Tibial nerve (tissue), 4 donors: ENCODE data around the gene RRP1B. TPM values are rescaled to one million over a fixed set of nuclear protein-coding genes. Genes with fewer than 3 reads are reported as not detected.

Experiments
- DNase-seq, 2 donors: peaks; one replicate each; pipeline ENCODE4 v3.0.0-alpha.2; 2019; ENCODE audit warnings: low spot score in 2 of 2
- H3K27ac ChIP-seq, 4 donors: fragments of 200-600 bp; sonication (generic) in 3 of 4; one replicate each; pipeline ENCODE4 v1.5.1; 2017 to 2019; ENCODE audit warnings: mild to moderate bottlenecking in 1 of 4
- H3K27me3 ChIP-seq, 2 donors: fragments of 200-600 bp; sonication (generic) in 1 of 2; one replicate each; pipeline versions ENCODE4 v1.5.1 to v1.6.0; 2017 to 2019
- H3K36me3 ChIP-seq, 3 donors: fragments of 200-600 bp; sonication (generic); one replicate each; pipeline ENCODE4 v1.5.1; 2018 to 2019
- H3K4me1 ChIP-seq, 4 donors: fragments of 200-600 bp; sonication (generic) in 3 of 4; one replicate each; pipeline ENCODE4 v1.5.1; 2017 to 2019
- H3K4me3 ChIP-seq, 4 donors: fragments of 200-600 bp; sonication (generic) in 3 of 4; one replicate each; pipeline ENCODE4 v1.5.1; 2017 to 2019; ENCODE audit warnings: mild to moderate bottlenecking in 1 of 4, moderate library complexity in 1 of 4
- H3K9me3 ChIP-seq, 4 donors: fragments of 200-600 bp; sonication (generic) in 3 of 4; one replicate each; pipeline ENCODE4 v1.5.1; 2017 to 2019
- CTCF ChIP-seq, 5 experiments: fragments of 200-600 bp in 3 of 5; fragments of 450-650 bp in 2 of 5; sonication (generic) in 3 of 5; IDR thresholded peaks; one replicate each; pipeline ENCODE4 v1.5.1; 2016 to 2019; ENCODE audit warnings: antibody characterized with exemption in 5 of 5, mild to moderate bottlenecking in 3 of 5, moderate library complexity in 2 of 5
- EP300 ChIP-seq, 2 donors: sonication (generic); formaldehyde crosslinking; IDR thresholded peaks; one replicate each; pipeline ENCODE4 v1.6.1; 2017; ENCODE audit warnings: antibody characterized with exemption in 2 of 2, mild to moderate bottlenecking in 1 of 2
- POLR2A ChIP-seq, 2 donors: fragments of 450-650 bp; IDR thresholded peaks; one replicate each; pipeline ENCODE4 v1.6.1; 2017; ENCODE audit warnings: antibody characterized with exemption in 2 of 2, mild to moderate bottlenecking in 2 of 2, moderate library complexity in 2 of 2
- WGBS, 2 donors: methylation state at CpG; one replicate each; pipeline ENCODE4 v1.1.5; 2018; 5-methylcytosine and 5-hydroxymethylcytosine counted together
- total RNA-seq, 4 donors: library from RNA; depleted of rRNA; stranded (reverse); fragments of >200 nt; gene quantifications; one replicate each; pipeline ENCODE4 v1.1.0, GENCODE V29; 2016

Gene RRP1B
- total RNA-seq, 4 donors from 2014 or later = 21.4 to 29.4 (median 25.5) TPM

- WGBS, 2 donors = 47 to 61% methylated on average over 3 of the region's 3 CpGs
- Histone ChIP-seq H3K27ac (no peak overlapping the region), H3K27me3 (no peaks in the 10 kb centered on the region), H3K9me3 (peaks cover 0 to 12% (median 0%) of the 10 kb centered on the region in 4 donors), H3K4me3 (no peak overlapping the region), H3K36me3 (peaks cover 0 to 22% (median 0%) of the 10 kb centered on the region in 3 donors), H3K4me1 (no peaks in the 10 kb centered on the region)
- TF ChIP-seq CTCF (IDR thresholded peaks at IDR 0.05) = no peak
- no peak for TF ChIP-seq POLR2A (IDR thresholded peaks at IDR 0.05)
- no peak for TF ChIP-seq EP300 (IDR thresholded peaks at IDR 0.05)
- DNase-seq = no peak
Measured at GRCh38 chr21:43626390-43626789, 33.0 kb upstream of the RRP1B start.

DNA sequence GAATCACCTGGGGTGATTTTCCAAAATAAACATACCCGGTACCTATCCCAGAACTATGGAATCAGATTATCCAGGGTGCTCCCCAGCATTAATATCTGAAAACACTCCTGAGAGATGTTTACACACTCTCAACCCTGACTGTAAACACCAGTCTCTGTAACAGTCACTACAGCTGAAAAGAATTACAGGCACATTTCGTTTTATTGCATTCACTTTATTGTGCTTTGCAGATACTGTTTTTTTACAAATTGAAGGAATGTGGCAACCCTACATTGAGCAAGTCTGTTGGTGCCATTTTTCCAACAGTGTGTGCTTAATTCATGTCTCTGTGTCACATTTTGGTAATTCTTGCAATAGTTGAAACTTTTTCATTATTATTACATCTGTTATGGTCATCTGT is 31.8 kb upstream of the RRP1B start:
- WGBS, 2 donors = 88 to 89% methylated on average over 2 of the region's 2 CpGs
- no peak for DNase-seq
- Histone ChIP-seq H3K27me3 (no peaks in the 10 kb centered on the region), H3K4me1 (no peaks in the 10 kb centered on the region), H3K4me3 (no peak overlapping the region), H3K9me3 (peaks cover 0 to 12% (median 0%) of the 10 kb centered on the region in 4 donors), H3K27ac (no peak overlapping the region), H3K36me3 (peaks cover 0 to 22% (median 0%) of the 10 kb centered on the region in 3 donors)
- no peak for TF ChIP-seq POLR2A (IDR thresholded peaks at IDR 0.05)
- TF ChIP-seq EP300 (IDR thresholded peaks at IDR 0.05) = no peak
- TF ChIP-seq CTCF (IDR thresholded peaks at IDR 0.05) = no peak

- Histone ChIP-seq H3K36me3 (peaks cover 0 to 22% (median 0%) of the 10 kb centered on the region in 3 donors), H3K27ac (no peak overlapping the region), H3K27me3 (no peaks in the 10 kb centered on the region), H3K4me3 (no peak overlapping the region), H3K9me3 (peaks cover 0 to 12% (median 0%) of the 10 kb centered on the region in 4 donors), H3K4me1 (no peaks in the 10 kb centered on the region)
- no peak for DNase-seq
- TF ChIP-seq CTCF (IDR thresholded peaks at IDR 0.05) (no peak), EP300 (IDR thresholded peaks at IDR 0.05) (no peak), POLR2A (IDR thresholded peaks at IDR 0.05) (no peak)
- WGBS, 2 donors = 84 to 94% methylated on average over 14 of the region's 14 CpGs
Measured at GRCh38 chr21:43631411-43632107, 27.8 kb upstream of the RRP1B start.

DNA sequence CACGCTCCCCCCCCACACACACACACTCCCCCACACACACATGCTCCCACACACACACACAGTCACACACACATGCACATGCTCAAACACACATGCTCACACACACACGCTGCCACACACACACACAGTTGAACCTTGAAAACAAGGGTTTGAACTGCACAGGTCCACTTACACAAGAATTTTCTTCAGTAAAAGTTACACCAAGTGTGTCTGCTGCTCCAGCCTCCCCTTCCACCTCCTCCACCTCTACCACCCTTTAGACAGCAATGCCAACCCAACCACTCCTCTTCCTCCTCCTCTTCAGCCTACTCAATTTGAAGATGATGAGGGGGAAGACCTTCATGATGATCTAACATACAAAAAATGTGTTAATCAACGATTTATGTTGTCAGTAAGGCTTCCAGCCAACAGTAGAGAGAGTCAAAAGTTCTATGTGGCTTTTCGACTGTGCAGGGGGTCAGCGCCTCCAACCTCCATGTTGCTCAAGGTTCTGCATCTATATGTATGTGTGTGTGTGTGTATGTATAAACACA is 26.9 kb upstream of the RRP1B start:
- Histone ChIP-seq H3K27me3 (no peaks in the 10 kb centered on the region), H3K9me3 (peaks cover 0 to 12% (median 0%) of the 10 kb centered on the region in 4 donors), H3K36me3 (peaks cover 0 to 22% (median 0%) of the 10 kb centered on the region in 3 donors), H3K4me1 (no peaks in the 10 kb centered on the region), H3K27ac (no peak overlapping the region), H3K4me3 (no peak overlapping the region)
- TF ChIP-seq POLR2A (IDR thresholded peaks at IDR 0.05) = no peak
- TF ChIP-seq CTCF (IDR thresholded peaks at IDR 0.05) = no peak
- no peak for TF ChIP-seq EP300 (IDR thresholded peaks at IDR 0.05)
- DNase-seq = no peak
- 73 to 75% methylated on average over 4 to 5 of the region's 5 CpGs for WGBS, 2 donors

DNA sequence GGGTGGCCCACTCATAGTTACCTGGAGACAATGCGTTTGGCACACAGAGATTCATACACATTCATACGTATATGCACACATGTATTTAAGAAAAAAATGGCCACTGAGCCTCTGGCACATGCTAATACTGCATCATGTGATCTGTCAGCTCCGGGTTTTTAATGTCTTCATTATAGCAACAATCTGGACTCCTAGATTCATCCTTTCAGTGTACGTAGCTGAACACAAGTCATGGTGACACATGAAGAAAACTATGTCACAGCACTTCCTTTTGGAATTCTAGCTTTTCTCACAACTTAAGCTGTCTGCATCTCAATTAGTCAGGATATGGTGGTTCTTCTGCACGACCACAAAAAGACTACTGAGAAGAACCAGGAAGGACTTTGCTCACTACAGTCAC is 24.7 kb upstream of the RRP1B start:
- H3K9me3 ChIP-seq = no peaks in the 10 kb centered on the region
- no peak for DNase-seq
- 69 to 72% methylated on average over 5 of the region's 5 CpGs for WGBS, 2 donors
- no peaks in the 10 kb centered on the region for H3K4me1 ChIP-seq
- H3K27ac ChIP-seq = no peak overlapping the region
- no peaks in the 10 kb centered on the region for H3K27me3 ChIP-seq
- TF ChIP-seq CTCF (IDR thresholded peaks at IDR 0.05) = no peak
- TF ChIP-seq POLR2A (IDR thresholded peaks at IDR 0.05) = no peak
- TF ChIP-seq EP300 (IDR thresholded peaks at IDR 0.05) = no peak
- no peak overlapping the region for H3K4me3 ChIP-seq
- H3K36me3 ChIP-seq = peaks cover 0 to 6% (median 0%) of the 10 kb centered on the region in 3 donors
